HEK293 (cell line): ENCODE data around the gene RAPGEF5.

Source experiments
- TCF7L2 ChIP-seq: IDR thresholded peaks from 2 replicates; pipeline ENCODE4 v1.6.1; 2011; ENCODE audit warnings: low read depth, mild to moderate bottlenecking, inconsistent platforms, low read length, moderate library complexity, borderline replicate concordance
- ZNF175 ChIP-seq: fragments of 450-650 bp; formaldehyde crosslinking; IDR thresholded peaks from 2 replicates; pipeline ENCODE4 v1.5.1; 2016; ENCODE audit warnings: missing biosample characterization, missing genetic modification characterization
- TF ChIP-seq, protein P1 (sequence below): fragments of 450-650 bp; formaldehyde crosslinking; IDR thresholded peaks from 2 replicates; pipeline ENCODE4 v1.5.1; 2016; ENCODE audit warnings: missing biosample characterization, missing genetic modification characterization

DNA sequence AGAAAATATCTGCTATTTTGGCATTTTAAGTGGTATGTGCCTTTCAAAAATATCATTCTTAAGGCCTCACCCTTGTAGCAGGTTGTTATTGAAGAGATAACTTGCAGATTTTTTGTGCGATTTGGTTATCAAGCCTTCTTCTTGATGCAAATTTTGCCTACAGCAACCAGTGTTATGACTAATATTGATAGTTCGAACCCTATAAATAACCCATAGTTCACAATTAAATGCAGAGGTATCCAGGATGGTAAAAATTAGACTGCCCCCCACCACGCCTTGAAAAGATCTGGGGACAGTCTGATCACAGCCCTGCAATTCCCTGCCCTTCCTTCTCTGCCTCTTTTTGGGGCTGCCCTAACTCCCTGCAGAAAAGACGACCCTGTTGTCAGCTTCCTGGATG, 28.4 kb upstream of the RAPGEF5 start:
- TF ChIP-seq, protein P1, sequence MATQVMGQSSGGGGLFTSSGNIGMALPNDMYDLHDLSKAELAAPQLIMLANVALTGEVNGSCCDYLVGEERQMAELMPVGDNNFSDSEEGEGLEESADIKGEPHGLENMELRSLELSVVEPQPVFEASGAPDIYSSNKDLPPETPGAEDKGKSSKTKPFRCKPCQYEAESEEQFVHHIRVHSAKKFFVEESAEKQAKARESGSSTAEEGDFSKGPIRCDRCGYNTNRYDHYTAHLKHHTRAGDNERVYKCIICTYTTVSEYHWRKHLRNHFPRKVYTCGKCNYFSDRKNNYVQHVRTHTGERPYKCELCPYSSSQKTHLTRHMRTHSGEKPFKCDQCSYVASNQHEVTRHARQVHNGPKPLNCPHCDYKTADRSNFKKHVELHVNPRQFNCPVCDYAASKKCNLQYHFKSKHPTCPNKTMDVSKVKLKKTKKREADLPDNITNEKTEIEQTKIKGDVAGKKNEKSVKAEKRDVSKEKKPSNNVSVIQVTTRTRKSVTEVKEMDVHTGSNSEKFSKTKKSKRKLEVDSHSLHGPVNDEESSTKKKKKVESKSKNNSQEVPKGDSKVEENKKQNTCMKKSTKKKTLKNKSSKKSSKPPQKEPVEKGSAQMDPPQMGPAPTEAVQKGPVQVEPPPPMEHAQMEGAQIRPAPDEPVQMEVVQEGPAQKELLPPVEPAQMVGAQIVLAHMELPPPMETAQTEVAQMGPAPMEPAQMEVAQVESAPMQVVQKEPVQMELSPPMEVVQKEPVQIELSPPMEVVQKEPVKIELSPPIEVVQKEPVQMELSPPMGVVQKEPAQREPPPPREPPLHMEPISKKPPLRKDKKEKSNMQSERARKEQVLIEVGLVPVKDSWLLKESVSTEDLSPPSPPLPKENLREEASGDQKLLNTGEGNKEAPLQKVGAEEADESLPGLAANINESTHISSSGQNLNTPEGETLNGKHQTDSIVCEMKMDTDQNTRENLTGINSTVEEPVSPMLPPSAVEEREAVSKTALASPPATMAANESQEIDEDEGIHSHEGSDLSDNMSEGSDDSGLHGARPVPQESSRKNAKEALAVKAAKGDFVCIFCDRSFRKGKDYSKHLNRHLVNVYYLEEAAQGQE (tag by site-specific recombination) = no peak
- TF ChIP-seq ZNF175 (no peak), TCF7L2 (no peak)
